HG03045 (cell line): Measurements from ENCODE around the gene ADCK2.
"Not testable (repeated sequence)": the region's sequence is repeated elsewhere in the genome, so short reads cannot be mapped to it uniquely, and the experiment has no call there.

Experiments used
- ATAC-seq: cut with Tn5 transposase; IDR thresholded peaks from one replicate; pipeline ENCODE4 v1.9.1; 2021; ENCODE audit warnings: mild to moderate bottlenecking, moderate library complexity; ENCODE audit not compliant: unreplicated experiment

The ADCK2 gene

GRCh38 chr7:140672382-140673062, at the start of gene ADCK2:
TSS of gene ADCK2 (plus strand) at chr7:140672945. CDS start at chr7:140673331, 386 bp downstream.
- peak; percentile 66 for ATAC-seq

- no peak for ATAC-seq
Measured at GRCh38 chr7:140623980-140624379, 48.8 kb upstream of the ADCK2 start.

GRCh38 chr7:140624392-140625191, 48.2 kb upstream of the ADCK2 start:
- no peak for ATAC-seq

GRCh38 chr7:140625192-140625558, 47.6 kb upstream of the ADCK2 start:
- not testable (repeated sequence) for ATAC-seq

GRCh38 chr7:140625908-140626868, 46.6 kb upstream of the ADCK2 start:
- no peak for ATAC-seq

DNA sequence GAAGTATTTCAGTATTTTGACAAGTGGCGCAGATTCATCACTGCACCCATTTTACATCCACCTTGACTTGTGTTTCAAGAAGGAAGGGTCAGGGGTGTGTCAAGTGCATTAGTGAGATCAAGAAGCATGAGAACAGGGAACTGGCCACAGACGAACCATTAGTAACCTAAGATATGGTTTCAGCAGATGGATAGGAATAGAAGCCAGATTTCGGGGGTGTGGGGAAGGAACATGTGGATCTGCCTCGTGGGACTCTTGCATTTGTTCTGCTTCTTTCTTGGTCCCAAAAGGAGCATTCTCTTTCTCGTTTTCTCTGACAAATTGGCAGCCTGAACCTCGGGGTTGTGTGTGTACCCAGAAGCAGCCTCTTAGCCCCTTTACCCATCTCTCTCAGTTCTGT, 41.7 kb upstream of the ADCK2 start:
- no peak for ATAC-seq

DNA sequence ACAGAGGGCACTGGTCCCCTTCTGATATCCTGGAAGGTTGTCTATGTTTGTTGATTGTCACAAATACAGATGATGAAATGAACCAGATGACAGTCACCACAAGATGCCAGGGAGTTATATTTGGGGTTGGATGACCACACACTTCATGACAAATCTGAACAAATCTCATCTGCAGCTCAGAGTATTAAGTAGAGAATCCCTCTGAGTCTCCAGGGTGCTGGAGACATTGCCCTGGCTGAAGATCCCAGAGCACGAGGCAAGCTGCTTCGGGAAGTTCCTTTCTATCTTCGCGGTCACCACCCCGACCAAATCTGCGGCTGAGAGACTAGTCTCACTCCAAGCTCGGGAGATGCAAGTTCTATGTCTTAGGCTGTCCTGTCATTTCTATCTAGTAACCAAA, 41.1 kb upstream of the ADCK2 start:
- no peak for ATAC-seq

- ATAC-seq: no peak
Measured at GRCh38 chr7:140635345-140635744, 37.4 kb upstream of the ADCK2 start.

- no peak for ATAC-seq
Measured at GRCh38 chr7:140635816-140636215, 36.9 kb upstream of the ADCK2 start.

GRCh38 chr7:140637400-140637799, 35.3 kb upstream of the ADCK2 start:
- ATAC-seq: no peak

- no peak for ATAC-seq
Measured at GRCh38 chr7:140638173-140638791, 34.5 kb upstream of the ADCK2 start.

- no peak for ATAC-seq
Measured at GRCh38 chr7:140639366-140640053, 33.2 kb upstream of the ADCK2 start.

- ATAC-seq: no peak
Measured at GRCh38 chr7:140640060-140640637, 32.6 kb upstream of the ADCK2 start.

- no peak for ATAC-seq
Measured at GRCh38 chr7:140640727-140641523, 31.8 kb upstream of the ADCK2 start, which contains the start of gene DENND2A. TSS of gene DENND2A (minus strand) at chr7:140640813. CDS start at chr7:140602397, 38,416 bp downstream.

- no peak for ATAC-seq
Measured at GRCh38 chr7:140641524-140642195, 31.1 kb upstream of the ADCK2 start.

DNA sequence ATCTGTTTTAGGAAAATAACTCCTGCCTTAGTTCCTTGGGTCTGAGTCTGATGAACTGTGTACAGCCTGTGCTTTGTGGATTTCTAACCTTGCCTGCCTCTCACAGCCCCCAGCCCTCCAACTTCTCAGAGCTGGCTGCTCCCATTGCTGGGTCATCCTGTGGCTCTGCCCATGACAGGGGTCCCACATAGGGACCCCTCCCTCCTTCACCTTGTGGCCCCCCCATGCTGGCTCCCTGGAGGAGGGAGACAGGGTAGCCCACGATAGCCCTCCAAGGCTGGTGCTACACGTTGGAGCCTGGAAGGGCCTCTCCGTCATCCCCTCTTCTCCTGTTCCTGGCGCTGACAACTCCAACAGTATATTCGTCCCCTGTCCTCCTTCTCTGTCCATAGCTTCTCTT, 29.3 kb upstream of the ADCK2 start:
- no peak for ATAC-seq

GRCh38 chr7:140644761-140645160, 28.0 kb upstream of the ADCK2 start:
- ATAC-seq: not testable (repeated sequence)

GRCh38 chr7:140645166-140645900, 27.4 kb upstream of the ADCK2 start:
- ATAC-seq: no peak
